Astrocyte (in vitro differentiated cells and primary cell): Measurements from ENCODE around the gene HOXD11. TPM values are rescaled to one million over a fixed set of nuclear protein-coding genes. Genes with fewer than 3 reads are reported as not detected.

Source experiments
- DNase-seq: peaks from one replicate; pipeline ENCODE4 v3.0.0-alpha.2; 2010; ENCODE audit warnings: low read depth
- FAIRE-seq: peaks from 2 replicates; lab custom pipeline; 2011; peaks lifted over from hg19 to GRCh38; lab: Jason Lieb, UNC
- H2AFZ ChIP-seq: 2 replicates; pipeline ENCODE4 v1.6.0; 2012; ENCODE audit warnings: low read depth, low read length, inconsistent platforms
- H3K27ac ChIP-seq: 2 replicates; pipeline ENCODE4 v1.5.1; 2011; ENCODE audit warnings: low read depth, low read length, inconsistent platforms
- H3K27me3 ChIP-seq: 2 replicates; pipeline ENCODE4 v1.6.0; 2011; ENCODE audit warnings: low read length, inconsistent platforms; ENCODE audit not compliant: insufficient read depth
- H3K36me3 ChIP-seq: 2 replicates; pipeline ENCODE4 v1.5.1; 2011; ENCODE audit warnings: low read length, inconsistent platforms; ENCODE audit not compliant: insufficient read depth
- H3K4me1 ChIP-seq: 2 replicates; pipeline ENCODE4 v1.5.1; 2011; ENCODE audit warnings: low read length, inconsistent platforms; ENCODE audit not compliant: insufficient read depth
- H3K4me2 ChIP-seq: 2 replicates; pipeline ENCODE4 v1.6.0; 2012; ENCODE audit warnings: low read length, inconsistent platforms
- H3K4me3 ChIP-seq: 2 replicates; pipeline ENCODE4 v1.5.1; 2011; ENCODE audit warnings: low read depth, mild to moderate bottlenecking, low read length, inconsistent platforms; ENCODE audit not compliant: insufficient read depth
- H3K79me2 ChIP-seq: 2 replicates; pipeline ENCODE4 v1.6.0; 2012; ENCODE audit warnings: mild to moderate bottlenecking, low read length, inconsistent platforms; ENCODE audit not compliant: insufficient read depth
- H3K9ac ChIP-seq: 2 replicates; pipeline ENCODE4 v1.6.0; 2012; ENCODE audit warnings: mild to moderate bottlenecking, low read length, inconsistent platforms
- H3K9me3 ChIP-seq: 2 replicates; pipeline ENCODE4 v1.5.1; 2012; ENCODE audit warnings: low read depth, mild to moderate bottlenecking, low read length, inconsistent platforms; ENCODE audit not compliant: insufficient read depth
- H4K20me1 ChIP-seq: 2 replicates; pipeline ENCODE4 v1.6.0; 2012; ENCODE audit warnings: low read length, inconsistent platforms; ENCODE audit not compliant: insufficient read depth
- H3K27ac Mint-ChIP-seq: one replicate; pipeline ENCODE4 v1.8.0; 2021; ENCODE audit warnings: mild to moderate bottlenecking, mixed read lengths; ENCODE audit not compliant: unreplicated experiment
- H3K27me3 Mint-ChIP-seq: one replicate; pipeline ENCODE4 v1.8.0; 2021; ENCODE audit warnings: low read depth, mixed read lengths; ENCODE audit not compliant: unreplicated experiment
- H3K36me3 Mint-ChIP-seq: one replicate; pipeline ENCODE4 v1.8.0; 2021; ENCODE audit warnings: low read depth, mixed read lengths; ENCODE audit not compliant: unreplicated experiment
- H3K4me1 Mint-ChIP-seq: one replicate; pipeline ENCODE4 v1.8.0; 2021; ENCODE audit warnings: low read depth, mixed read lengths; ENCODE audit not compliant: unreplicated experiment
- H3K4me3 Mint-ChIP-seq: one replicate; pipeline ENCODE4 v1.8.0; 2021; ENCODE audit warnings: mild to moderate bottlenecking, moderate library complexity, mixed read lengths; ENCODE audit not compliant: unreplicated experiment
- H3K9me3 Mint-ChIP-seq: one replicate; pipeline ENCODE4 v1.8.0; 2021; ENCODE audit warnings: mild to moderate bottlenecking, mixed read lengths; ENCODE audit not compliant: unreplicated experiment
- EZH2 ChIP-seq: IDR thresholded peaks from 2 replicates; pipeline ENCODE4 v1.6.1; 2012; ENCODE audit warnings: mild to moderate bottlenecking, low read length, inconsistent platforms; ENCODE audit not compliant: insufficient read depth
- total RNA-seq: library from RNA; stranded (reverse); gene quantifications from 2 replicates; pipeline ENCODE4 v1.2.1, GENCODE V29; 2021
- TF ChIP-seq, protein P1 (sequence below): IDR thresholded peaks from 2 replicates; pipeline ENCODE4 v1.5.1; 2011; ENCODE audit warnings: low read depth, mild to moderate bottlenecking, inconsistent platforms, low read length, moderate library complexity; ENCODE audit not compliant: insufficient read depth

Gene HOXD11
- total RNA-seq, 1 donor from 2014 or later, result not detected

- TF ChIP-seq, protein P1, sequence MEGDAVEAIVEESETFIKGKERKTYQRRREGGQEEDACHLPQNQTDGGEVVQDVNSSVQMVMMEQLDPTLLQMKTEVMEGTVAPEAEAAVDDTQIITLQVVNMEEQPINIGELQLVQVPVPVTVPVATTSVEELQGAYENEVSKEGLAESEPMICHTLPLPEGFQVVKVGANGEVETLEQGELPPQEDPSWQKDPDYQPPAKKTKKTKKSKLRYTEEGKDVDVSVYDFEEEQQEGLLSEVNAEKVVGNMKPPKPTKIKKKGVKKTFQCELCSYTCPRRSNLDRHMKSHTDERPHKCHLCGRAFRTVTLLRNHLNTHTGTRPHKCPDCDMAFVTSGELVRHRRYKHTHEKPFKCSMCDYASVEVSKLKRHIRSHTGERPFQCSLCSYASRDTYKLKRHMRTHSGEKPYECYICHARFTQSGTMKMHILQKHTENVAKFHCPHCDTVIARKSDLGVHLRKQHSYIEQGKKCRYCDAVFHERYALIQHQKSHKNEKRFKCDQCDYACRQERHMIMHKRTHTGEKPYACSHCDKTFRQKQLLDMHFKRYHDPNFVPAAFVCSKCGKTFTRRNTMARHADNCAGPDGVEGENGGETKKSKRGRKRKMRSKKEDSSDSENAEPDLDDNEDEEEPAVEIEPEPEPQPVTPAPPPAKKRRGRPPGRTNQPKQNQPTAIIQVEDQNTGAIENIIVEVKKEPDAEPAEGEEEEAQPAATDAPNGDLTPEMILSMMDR, result no peak
- TF ChIP-seq EZH2, result no peak
- H3K27ac Mint-ChIP-seq, result peak within 1 kb of the TSS; percentile 79
- Histone ChIP-seq H3K27me3 (peaks cover 94% of the 10 kb centered on the region), H4K20me1 (peaks cover 10% of the 10 kb centered on the region), H3K79me2 (no peaks in the 10 kb centered on the region), H3K4me3 (no peak within 1 kb of the TSS), H3K9me3 (peaks cover 4% of the 10 kb centered on the region), H3K27ac (no peak within 1 kb of the TSS), H3K4me1 (peaks cover 7% of the 10 kb centered on the region), H3K4me2 (peak within 1 kb of the TSS; percentile 41), H3K36me3 (no peaks in the 10 kb centered on the region), H3K9ac (no peak within 1 kb of the TSS), H2AFZ (no peak within 1 kb of the TSS)
- H3K36me3 Mint-ChIP-seq, result peaks cover 3% of the 10 kb centered on the region
- H3K27me3 Mint-ChIP-seq, result peaks cover 91% of the 10 kb centered on the region
- peaks cover 1% of the 10 kb centered on the region for H3K4me1 Mint-ChIP-seq
- no peak for DNase-seq
- peaks cover 30% of the 10 kb centered on the region for H3K9me3 Mint-ChIP-seq
- no peak for FAIRE-seq
- H3K4me3 Mint-ChIP-seq, result peak within 1 kb of the TSS; percentile 9
Observed at GRCh38 chr2:176092270-176093144, 14.6 kb upstream of the HOXD11 start, which contains the start of gene HOXD13. Gene HOXD13 (plus strand): TSS chr2:176092721. CDS start chr2:176092891, 170 bp downstream.

DNA sequence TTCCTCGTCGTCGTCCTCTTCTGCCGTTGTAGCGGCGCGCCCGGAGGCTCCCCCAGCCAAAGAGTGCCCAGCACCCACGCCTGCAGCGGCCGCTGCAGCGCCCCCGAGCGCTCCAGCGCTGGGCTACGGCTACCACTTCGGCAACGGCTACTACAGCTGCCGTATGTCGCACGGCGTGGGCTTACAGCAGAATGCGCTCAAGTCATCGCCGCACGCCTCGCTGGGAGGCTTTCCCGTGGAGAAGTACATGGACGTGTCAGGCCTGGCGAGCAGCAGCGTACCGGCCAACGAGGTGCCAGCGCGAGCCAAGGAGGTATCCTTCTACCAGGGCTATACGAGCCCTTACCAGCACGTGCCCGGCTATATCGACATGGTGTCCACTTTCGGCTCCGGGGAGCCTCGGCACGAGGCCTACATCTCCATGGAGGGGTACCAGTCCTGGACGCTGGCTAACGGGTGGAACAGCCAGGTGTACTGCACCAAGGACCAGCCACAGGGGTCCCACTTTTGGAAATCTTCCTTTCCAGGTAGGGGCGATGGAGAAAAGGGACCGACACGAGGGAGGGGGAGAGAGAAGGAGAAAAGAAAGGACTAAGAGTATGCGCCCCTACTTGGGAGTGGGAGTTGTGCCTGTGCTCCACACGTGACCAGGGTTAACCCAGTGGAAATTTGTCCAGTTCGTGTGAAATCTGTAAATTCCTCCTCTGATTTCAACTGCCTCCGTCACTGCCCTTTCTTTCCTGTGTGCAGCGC is 13.8 kb upstream of the HOXD11 start:
- peaks cover 95% of the 10 kb centered on the region for H3K27me3 ChIP-seq
- peak overlapping the region; percentile 41 for H3K4me2 ChIP-seq
- H2AFZ ChIP-seq, result no peak overlapping the region
- Mint-ChIP-seq H3K4me3 (no peak overlapping the region), H3K4me1 (peaks cover 4% of the 10 kb centered on the region), H3K36me3 (peaks cover 3% of the 10 kb centered on the region), H3K9me3 (peaks cover 31% of the 10 kb centered on the region), H3K27me3 (peaks cover 91% of the 10 kb centered on the region), H3K27ac (peak overlapping the region; percentile 79)
- no peak overlapping the region for H3K27ac ChIP-seq
- peaks cover 10% of the 10 kb centered on the region for H4K20me1 ChIP-seq
- FAIRE-seq (no peak), DNase-seq (no peak)
- TF ChIP-seq, protein P1, result no peak
- peak; percentile 95 for TF ChIP-seq EZH2
- H3K9me3 ChIP-seq, result peaks cover 4% of the 10 kb centered on the region
- no peaks in the 10 kb centered on the region for H3K79me2 ChIP-seq
- peaks cover 7% of the 10 kb centered on the region for H3K4me1 ChIP-seq
- H3K9ac ChIP-seq, result no peak overlapping the region
- H3K36me3 ChIP-seq, result no peaks in the 10 kb centered on the region
- no peak overlapping the region for H3K4me3 ChIP-seq
